Measurements from ENCODE around the gene PLCL2.

Gene PLCL2

GRCh38 chr3:16896820-16897219 lies 12.1 kb downstream of the PLCL2 start:
- peak overlapping the region; percentile 30 for H3K4me2 ChIP-seq (ENCODE audit: low read depth, low read length, poor library complexity, severe bottlenecking)
- no peak overlapping the region for H3K4me3 ChIP-seq (ENCODE audit: insufficient read depth, low read length, poor library complexity, severe bottlenecking)
- H2AFZ ChIP-seq (ENCODE audit: low read depth, low read length, severe bottlenecking): no peak overlapping the region
- no peaks in the 10 kb centered on the region for H3K36me3 ChIP-seq (ENCODE audit: low read length)
- H3K79me2 ChIP-seq (ENCODE audit: insufficient read depth, low read length): no peaks in the 10 kb centered on the region; the same call in 1 of the 2 replicates
- H4K20me1 ChIP-seq (ENCODE audit: low read depth, low read length): peaks cover 14% of the 10 kb centered on the region; the same call in 1 of the 2 replicates
- no peaks in the 10 kb centered on the region for H3K27me3 ChIP-seq (ENCODE audit: low read length)
- no peak overlapping the region for H3K9ac ChIP-seq (ENCODE audit: low read length)
- no peaks in the 10 kb centered on the region for H3F3A ChIP-seq (ENCODE audit: insufficient read depth)
- H3K27ac ChIP-seq (ENCODE audit: low read depth, low read length): no peak overlapping the region
- TF ChIP-seq CTCF (IDR thresholded peaks at IDR 0.05; ENCODE audit: insufficient read depth, low read length, poor library complexity, severe bottlenecking) (no peak), EZH2phosphoT487 (conservative IDR thresholded peaks at IDR 0.05; ENCODE audit: low read length) (no peak)
- H3K9me3 ChIP-seq (ENCODE audit: insufficient read depth, low read length): no peaks in the 10 kb centered on the region
- H3K9me2 ChIP-seq (replicated peaks; ENCODE audit: insufficient read depth, low read length): no peaks in the 10 kb centered on the region

GRCh38 chr3:16897254-16897926 lies 12.6 kb downstream of the PLCL2 start:
- Histone ChIP-seq H3F3A (ENCODE audit: insufficient read depth) (no peaks in the 10 kb centered on the region), H3K27me3 (ENCODE audit: low read length) (no peaks in the 10 kb centered on the region), H3K4me3 (ENCODE audit: insufficient read depth, low read length, poor library complexity, severe bottlenecking) (no peak overlapping the region), H4K20me1 (ENCODE audit: low read depth, low read length) (peaks cover 14% of the 10 kb centered on the region; the same call in 1 of the 2 replicates), H3K36me3 (ENCODE audit: low read length) (no peaks in the 10 kb centered on the region), H3K4me2 (ENCODE audit: low read depth, low read length, poor library complexity, severe bottlenecking) (peak overlapping the region; percentile 30), H3K9me2 (replicated peaks; ENCODE audit: insufficient read depth, low read length) (no peaks in the 10 kb centered on the region), H3K27ac (ENCODE audit: low read depth, low read length) (no peak overlapping the region), H2AFZ (ENCODE audit: low read depth, low read length, severe bottlenecking) (no peak overlapping the region), H3K79me2 (ENCODE audit: insufficient read depth, low read length) (no peaks in the 10 kb centered on the region; the same call in 1 of the 2 replicates), H3K9me3 (ENCODE audit: insufficient read depth, low read length) (no peaks in the 10 kb centered on the region), H3K9ac (ENCODE audit: low read length) (no peak overlapping the region)
- TF ChIP-seq CTCF (IDR thresholded peaks at IDR 0.05; ENCODE audit: insufficient read depth, low read length, poor library complexity, severe bottlenecking) (no peak), EZH2phosphoT487 (conservative IDR thresholded peaks at IDR 0.05; ENCODE audit: low read length) (no peak)

- TF ChIP-seq EZH2phosphoT487 (conservative IDR thresholded peaks at IDR 0.05; ENCODE audit: low read length): no peak
- no peak for TF ChIP-seq CTCF (IDR thresholded peaks at IDR 0.05; ENCODE audit: insufficient read depth, low read length, poor library complexity, severe bottlenecking)
- no peaks in the 10 kb centered on the region; the same call in 1 of the 2 replicates for H3K79me2 ChIP-seq (ENCODE audit: insufficient read depth, low read length)
- no peak overlapping the region for H3K4me2 ChIP-seq (ENCODE audit: low read depth, low read length, poor library complexity, severe bottlenecking)
- no peaks in the 10 kb centered on the region for H3K36me3 ChIP-seq (ENCODE audit: low read length)
- H3F3A ChIP-seq (ENCODE audit: insufficient read depth): no peaks in the 10 kb centered on the region
- no peak overlapping the region for H3K9ac ChIP-seq (ENCODE audit: low read length)
- no peak overlapping the region for H3K27ac ChIP-seq (ENCODE audit: low read depth, low read length)
- H3K9me3 ChIP-seq (ENCODE audit: insufficient read depth, low read length): no peaks in the 10 kb centered on the region
- peaks cover 14% of the 10 kb centered on the region; the same call in 1 of the 2 replicates for H4K20me1 ChIP-seq (ENCODE audit: low read depth, low read length)
- no peaks in the 10 kb centered on the region for H3K27me3 ChIP-seq (ENCODE audit: low read length)
- no peak overlapping the region for H2AFZ ChIP-seq (ENCODE audit: low read depth, low read length, severe bottlenecking)
- no peak overlapping the region for H3K4me3 ChIP-seq (ENCODE audit: insufficient read depth, low read length, poor library complexity, severe bottlenecking)
- no peaks in the 10 kb centered on the region for H3K9me2 ChIP-seq (replicated peaks; ENCODE audit: insufficient read depth, low read length)
Measured at GRCh38 chr3:16898595-16899395, 14.0 kb downstream of the PLCL2 start.

Data from SU-DHL-6 (cell line).